Suppressor macrophage treated with lipopolysaccharide for 1 hour (primary cell): ENCODE measurements around the gene TNS3.

Experiments
- DNase-seq, 3 donors: peaks; one replicate each; pipeline ENCODE4 v3.0.0-alpha.2; 2020 to 2022

The TNS3 gene

GRCh38 chr7:47314728-47315607, 266.9 kb downstream of the TNS3 start:
- no peak for DNase-seq

GRCh38 chr7:47314248-47314647, 267.7 kb downstream of the TNS3 start:
- DNase-seq, result no peak

- no peak for DNase-seq
These were observed 268.3 kb downstream of the TNS3 start for GRCh38 chr7:47313564-47313963.

- DNase-seq, result no peak
These were observed 270.0 kb downstream of the TNS3 start for GRCh38 chr7:47311891-47312290.

GRCh38 chr7:47310020-47310419, 271.9 kb downstream of the TNS3 start:
- DNase-seq, result no peak

GRCh38 chr7:47308808-47309207, 273.1 kb downstream of the TNS3 start:
- no peak for DNase-seq

- DNase-seq, result no peak
These were observed 274.6 kb downstream of the TNS3 start for GRCh38 chr7:47307311-47307710.

- DNase-seq, result peak in 2 of 3 donors; percentile 12 to 25
These were observed 276.9 kb downstream of the TNS3 start for GRCh38 chr7:47304727-47305719.

GRCh38 chr7:47303695-47304453, 278.0 kb downstream of the TNS3 start:
- DNase-seq, result no peak

- no peak for DNase-seq
These were observed 278.8 kb downstream of the TNS3 start for GRCh38 chr7:47303014-47303694.

GRCh38 chr7:47302560-47302959, 279.4 kb downstream of the TNS3 start:
- DNase-seq, result no peak

GRCh38 chr7:47301657-47302295, 280.1 kb downstream of the TNS3 start:
- DNase-seq, result no peak

GRCh38 chr7:47301105-47301477, 280.8 kb downstream of the TNS3 start:
- DNase-seq, result no peak

- DNase-seq, result no peak
These were observed 281.3 kb downstream of the TNS3 start for GRCh38 chr7:47300472-47301104.

GRCh38 chr7:47299496-47299895, 282.4 kb downstream of the TNS3 start:
- DNase-seq, result no peak

- no peak for DNase-seq
These were observed 283.3 kb downstream of the TNS3 start for GRCh38 chr7:47298636-47299035.

- no peak for DNase-seq
These were observed 284.8 kb downstream of the TNS3 start for GRCh38 chr7:47297120-47297519.

GRCh38 chr7:47295606-47296005, 286.3 kb downstream of the TNS3 start:
- no peak for DNase-seq

- DNase-seq, result no peak
These were observed 287.2 kb downstream of the TNS3 start for GRCh38 chr7:47294556-47295222.

- DNase-seq, result peak in 1 of 3 donors; percentile 8
These were observed 287.9 kb downstream of the TNS3 start for GRCh38 chr7:47293884-47294555.
